Astrocyte (in vitro differentiated cells and primary cell): ENCODE measurements around the gene GABBR2.

Experiments used
- CTCF ChIP-seq: IDR thresholded peaks from 2 replicates; pipeline ENCODE4 v1.5.1; 2011; ENCODE audit warnings: low read depth, mild to moderate bottlenecking, inconsistent platforms, low read length, moderate library complexity; ENCODE audit not compliant: insufficient read depth
- EZH2 ChIP-seq: IDR thresholded peaks from 2 replicates; pipeline ENCODE4 v1.6.1; 2012; ENCODE audit warnings: mild to moderate bottlenecking, low read length, inconsistent platforms; ENCODE audit not compliant: insufficient read depth

- TF ChIP-seq CTCF = no peak
- TF ChIP-seq EZH2 = no peak
These were observed 104.8 kb downstream of the GABBR2 start for GRCh38 chr9:98603821-98604383.
